ENCODE measurements around the gene F2RL1. TPM values are rescaled to one million over a fixed set of nuclear protein-coding genes. Genes with fewer than 3 reads are reported as not detected.
"Not testable (repeated sequence)": the region's sequence is repeated elsewhere in the genome, so short reads cannot be mapped to it uniquely, and the experiment has no call there.

Gene F2RL1
- total RNA-seq, 1 experiment from 2014 or later: 30.7 TPM

DNA sequence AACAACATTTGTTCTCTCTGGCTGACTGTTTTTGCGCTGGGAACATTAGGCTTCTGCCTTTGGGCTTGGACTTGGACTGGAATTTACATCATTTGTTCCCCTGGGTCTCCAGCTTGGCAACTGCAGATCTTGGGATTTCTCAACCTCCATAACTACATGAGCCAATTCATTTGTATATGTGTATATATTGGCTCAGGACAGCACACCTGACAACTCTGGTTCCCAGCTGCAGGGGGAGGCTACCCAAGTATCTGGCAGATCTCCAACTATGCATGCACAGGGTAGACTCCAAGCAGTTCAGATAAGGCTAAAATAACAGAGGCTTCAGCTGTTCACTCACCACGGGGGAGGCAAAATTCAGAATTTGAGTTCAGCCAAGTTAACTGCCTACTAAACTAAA, 31.6 kb upstream of the F2RL1 start:
- ChIA-PET CTCF (interaction anchor here (0.6 to 1.1 kb wide), 4 partner anchors 18 to 563 kb away, joined by 3 to 5 read pairs (median 4); no protein-coding TSS in a partner anchor), POLR2A (interaction anchor here (0.5 to 2.7 kb wide), 9 partner anchors 20 to 441 kb away, joined by 3 to 17 read pairs (median 4); partner anchors contain the start of gene F2RL1)
- H3K9me3 Mint-ChIP-seq (ENCODE audit: unreplicated experiment): no peaks in the 10 kb centered on the region
- peak overlapping the region; percentile 78 for H3K27ac Mint-ChIP-seq (ENCODE audit: low read depth, unreplicated experiment)
- TF ChIP-seq, protein P1, sequence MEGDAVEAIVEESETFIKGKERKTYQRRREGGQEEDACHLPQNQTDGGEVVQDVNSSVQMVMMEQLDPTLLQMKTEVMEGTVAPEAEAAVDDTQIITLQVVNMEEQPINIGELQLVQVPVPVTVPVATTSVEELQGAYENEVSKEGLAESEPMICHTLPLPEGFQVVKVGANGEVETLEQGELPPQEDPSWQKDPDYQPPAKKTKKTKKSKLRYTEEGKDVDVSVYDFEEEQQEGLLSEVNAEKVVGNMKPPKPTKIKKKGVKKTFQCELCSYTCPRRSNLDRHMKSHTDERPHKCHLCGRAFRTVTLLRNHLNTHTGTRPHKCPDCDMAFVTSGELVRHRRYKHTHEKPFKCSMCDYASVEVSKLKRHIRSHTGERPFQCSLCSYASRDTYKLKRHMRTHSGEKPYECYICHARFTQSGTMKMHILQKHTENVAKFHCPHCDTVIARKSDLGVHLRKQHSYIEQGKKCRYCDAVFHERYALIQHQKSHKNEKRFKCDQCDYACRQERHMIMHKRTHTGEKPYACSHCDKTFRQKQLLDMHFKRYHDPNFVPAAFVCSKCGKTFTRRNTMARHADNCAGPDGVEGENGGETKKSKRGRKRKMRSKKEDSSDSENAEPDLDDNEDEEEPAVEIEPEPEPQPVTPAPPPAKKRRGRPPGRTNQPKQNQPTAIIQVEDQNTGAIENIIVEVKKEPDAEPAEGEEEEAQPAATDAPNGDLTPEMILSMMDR (IDR thresholded peaks at IDR 0.05; ENCODE audit: unreplicated experiment): no peak
- no TSS peak for BruUV-seq (replicated peaks)
- H3K36me3 Mint-ChIP-seq (ENCODE audit: insufficient read depth, unreplicated experiment): no peaks in the 10 kb centered on the region
- H3K27me3 Mint-ChIP-seq (ENCODE audit: insufficient read depth, unreplicated experiment): no peaks in the 10 kb centered on the region
- peak overlapping the region; percentile 55 for H3K4me3 Mint-ChIP-seq (ENCODE audit: unreplicated experiment)
- intact Hi-C loops (cut with micrococcal nuclease): no loop called here
- peak; percentile 98 for DNase-seq (ENCODE audit: unreplicated experiment)
- H3K4me1 Mint-ChIP-seq (ENCODE audit: insufficient read depth, unreplicated experiment): peaks cover 35% of the 10 kb centered on the region

DNA sequence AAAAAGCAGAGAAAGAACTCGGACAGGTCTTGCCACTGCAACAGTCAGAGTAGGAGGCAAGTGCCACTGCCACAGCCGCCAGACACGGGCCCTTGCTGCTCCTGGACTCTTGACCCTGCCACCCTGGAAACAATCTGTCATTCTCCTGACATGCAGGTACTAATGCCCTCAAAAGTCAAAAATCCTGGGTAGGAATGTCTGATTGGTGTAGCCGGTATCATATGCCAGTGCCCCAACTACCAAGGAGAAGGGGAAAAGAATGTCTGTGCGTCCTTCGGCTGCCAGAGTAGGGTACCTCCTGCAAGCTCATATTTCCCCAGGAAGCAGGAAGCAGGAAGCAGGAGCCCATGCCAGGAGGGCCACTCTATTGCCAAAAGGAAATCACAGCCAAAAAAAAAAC, 30.5 kb upstream of the F2RL1 start:
- CTCF ChIA-PET: interaction anchor here (0.6 to 1.1 kb wide), 3 partner anchors 67 to 234 kb away, joined by 3 to 5 read pairs (median 3); no protein-coding TSS in a partner anchor
- POLR2A ChIA-PET: interaction anchor here (2.2 to 4.0 kb wide), 3 partner anchors 18 to 31 kb away, joined by 10 to 60 read pairs (median 17); partner anchors contain the start of gene F2RL1
- no TSS peak for BruUV-seq (replicated peaks)
- no peak overlapping the region for H3K4me3 Mint-ChIP-seq (ENCODE audit: unreplicated experiment)
- TF ChIP-seq, protein P1 (IDR thresholded peaks at IDR 0.05; ENCODE audit: unreplicated experiment): no peak
- no peaks in the 10 kb centered on the region for H3K27me3 Mint-ChIP-seq (ENCODE audit: insufficient read depth, unreplicated experiment)
- H3K4me1 Mint-ChIP-seq (ENCODE audit: insufficient read depth, unreplicated experiment): peaks cover 38% of the 10 kb centered on the region
- no peak for DNase-seq (ENCODE audit: unreplicated experiment)
- H3K9me3 Mint-ChIP-seq (ENCODE audit: unreplicated experiment): no peaks in the 10 kb centered on the region
- H3K36me3 Mint-ChIP-seq (ENCODE audit: insufficient read depth, unreplicated experiment): no peaks in the 10 kb centered on the region
- peak overlapping the region; percentile 78 for H3K27ac Mint-ChIP-seq (ENCODE audit: low read depth, unreplicated experiment)
- intact Hi-C loops (cut with micrococcal nuclease): no loop called here

DNA sequence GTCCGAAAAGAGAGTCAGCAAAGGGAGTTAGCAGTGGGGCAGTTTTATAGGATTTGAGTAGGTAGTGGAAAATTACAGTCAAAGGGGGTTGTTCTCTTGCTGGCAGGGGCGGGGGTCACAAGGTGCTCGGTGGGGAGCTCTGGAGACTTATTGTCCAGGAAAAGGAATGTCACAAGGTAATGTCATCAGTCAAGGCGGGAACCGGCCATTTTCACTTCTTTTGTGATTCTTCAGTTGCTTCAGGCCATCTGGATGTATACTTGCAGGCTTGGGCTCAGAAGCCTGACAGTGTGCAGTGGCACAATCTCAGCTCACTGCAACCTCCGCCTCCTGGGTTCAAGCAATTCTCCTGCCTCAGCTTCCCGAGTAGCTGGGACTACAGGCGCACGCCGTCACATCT, 29.6 kb upstream of the F2RL1 start:
- DNase-seq (ENCODE audit: unreplicated experiment); H3K36me3 Mint-ChIP-seq (ENCODE audit: insufficient read depth, unreplicated experiment); H3K27me3 Mint-ChIP-seq (ENCODE audit: insufficient read depth, unreplicated experiment); H3K9me3 Mint-ChIP-seq (ENCODE audit: unreplicated experiment); BruUV-seq (replicated peaks); H3K4me3 Mint-ChIP-seq (ENCODE audit: unreplicated experiment); intact Hi-C loops (cut with micrococcal nuclease): not testable (repeated sequence)
- H3K4me1 Mint-ChIP-seq (ENCODE audit: insufficient read depth, unreplicated experiment): peaks cover 38% of the 10 kb centered on the region
- CTCF ChIA-PET: interaction anchor here (0.6 to 1.5 kb wide), 2 partner anchors 11 to 21 kb away, joined by 3 to 7 read pairs; no protein-coding TSS in a partner anchor
- H3K27ac Mint-ChIP-seq (ENCODE audit: low read depth, unreplicated experiment): peak overlapping the region; percentile 96
- POLR2A ChIA-PET: interaction anchor here (0.9 to 4.0 kb wide), 2 partner anchors 11 to 29 kb away, joined by 4 to 60 read pairs; partner anchors contain the start of gene F2RL1

DNA sequence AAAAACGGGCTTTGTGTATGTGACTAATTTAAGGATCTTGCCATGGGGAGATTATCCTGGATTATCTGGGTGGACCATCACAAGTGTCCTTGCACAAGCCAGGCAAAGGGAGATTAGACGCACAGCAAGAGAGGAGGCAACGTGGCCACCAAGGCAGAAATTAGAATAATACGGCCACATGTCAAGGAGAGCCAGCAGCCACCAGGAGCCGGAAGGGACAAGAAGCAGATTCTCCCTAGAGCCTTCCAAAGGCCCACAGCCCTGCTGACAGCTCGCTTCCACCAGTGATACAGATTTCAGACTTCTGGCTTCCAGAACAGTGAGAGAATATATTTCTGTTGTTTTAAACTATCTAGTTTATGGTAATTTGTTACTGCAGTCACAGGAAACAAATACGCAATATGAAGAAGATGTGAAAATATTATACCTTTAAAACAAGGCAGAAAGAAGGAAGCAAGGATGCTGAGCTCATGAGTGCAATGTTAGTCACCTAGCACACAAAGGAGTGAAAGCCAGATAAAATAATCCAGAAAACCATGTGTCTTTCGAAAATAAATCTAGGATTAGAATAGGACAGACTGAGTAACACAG, 28.7 kb upstream of the F2RL1 start:
- H3K4me3 Mint-ChIP-seq (ENCODE audit: unreplicated experiment): peak overlapping the region; percentile 33
- H3K9me3 Mint-ChIP-seq (ENCODE audit: unreplicated experiment): no peaks in the 10 kb centered on the region
- TSS peak; percentile 91 for BruUV-seq (replicated peaks)
- H3K4me1 Mint-ChIP-seq (ENCODE audit: insufficient read depth, unreplicated experiment): peaks cover 38% of the 10 kb centered on the region
- no peaks in the 10 kb centered on the region for H3K27me3 Mint-ChIP-seq (ENCODE audit: insufficient read depth, unreplicated experiment)
- ChIA-PET POLR2A (interaction anchor here (0.8 to 4.0 kb wide), 12 partner anchors 10 to 240 kb away, joined by 3 to 60 read pairs (median 4); partner anchors contain the start of genes AGGF1 and F2RL1), CTCF (interaction anchor here (0.6 to 1.5 kb wide), 5 partner anchors 10 to 1496 kb away, joined by 3 to 7 read pairs (median 4); partner anchors contain the start of gene F2RL1)
- peak; percentile 61 for DNase-seq (ENCODE audit: unreplicated experiment)
- H3K36me3 Mint-ChIP-seq (ENCODE audit: insufficient read depth, unreplicated experiment): peaks cover 8% of the 10 kb centered on the region
- TF ChIP-seq, protein P1 (IDR thresholded peaks at IDR 0.05; ENCODE audit: unreplicated experiment): no peak
- H3K27ac Mint-ChIP-seq (ENCODE audit: low read depth, unreplicated experiment): peak overlapping the region; percentile 96
- intact Hi-C loops (cut with micrococcal nuclease): loop anchor here (2.0 kb wide), 1 partner anchor 29 kb away; the partner anchor contains the start of gene F2RL1

Measured in MCF 10A (cell line).